ENCODE data around the gene CDH11.
A peak's percentile ranks its signal among the peaks of the same experiment; 100 is the strongest.

Gene CDH11

GRCh38 chr16:65004570-65004969 lies 117.3 kb downstream of the CDH11 start:
- Histone ChIP-seq H3K14ac (ENCODE audit: low read length in 2 of 2) (no peak overlapping the region), H3K36me3 (ENCODE audit: control insufficient read depth in 1 of 2, insufficient read depth in 2 of 2, low read depth in 1 of 2, low read length in 2 of 2) (peaks cover 17 to 90% of the 10 kb centered on the region in 2 experiments), H3K27me3 (ENCODE audit: control insufficient read depth in 1 of 2, insufficient read depth in 1 of 2, low read length in 2 of 2) (no peaks in the 10 kb centered on the region), H2BK12ac (ENCODE audit: low read length in 2 of 2) (peak overlapping the region in 1 of 2 experiments; percentile 32), H2BK5ac (ENCODE audit: low read depth, low read length, poor library complexity, severe bottlenecking) (no peak overlapping the region), H3K4me1 (ENCODE audit: control insufficient read depth, insufficient read depth, low read depth, low read length) (no peaks in the 10 kb centered on the region), H3K4me3 (ENCODE audit: insufficient read depth in 1 of 2, low read depth in 1 of 2, low read length in 2 of 2) (no peak overlapping the region), H3K18ac (ENCODE audit: low read depth in 1 of 2, low read length in 2 of 2) (no peak overlapping the region), H3K79me1 (replicated peaks; ENCODE audit: low read length, poor library complexity, severe bottlenecking) (peaks cover 3% of the 10 kb centered on the region), H3K9me3 (ENCODE audit: control insufficient read depth, low read length) (no peaks in the 10 kb centered on the region), H3K27ac (ENCODE audit: low read length, poor library complexity, severe bottlenecking) (no peak overlapping the region), H3K23ac (ENCODE audit: low read length in 2 of 2) (no peak overlapping the region), H2BK15ac (ENCODE audit: low read depth, poor library complexity, severe bottlenecking) (no peak overlapping the region), H2BK120ac (ENCODE audit: low read depth, low read length) (no peak overlapping the region), H3K4me2 (ENCODE audit: low read length, poor library complexity, severe bottlenecking) (no peak overlapping the region), H3K4ac (ENCODE audit: low read depth in 1 of 2, low read length in 2 of 2) (peak overlapping the region in 1 of 2 experiments; percentile 2), H4K91ac (ENCODE audit: low read length) (peak overlapping the region; percentile 67), H2AK5ac (ENCODE audit: low read length, severe bottlenecking) (no peak overlapping the region), H2AFZ (ENCODE audit: low read depth, low read length) (no peak overlapping the region), H4K8ac (ENCODE audit: low read length) (no peak overlapping the region), H3K9ac (ENCODE audit: low read length) (no peak overlapping the region)
- no peak for DNase-seq
- 98% methylated on average over 16 of the region's 16 CpGs for WGBS

DNA sequence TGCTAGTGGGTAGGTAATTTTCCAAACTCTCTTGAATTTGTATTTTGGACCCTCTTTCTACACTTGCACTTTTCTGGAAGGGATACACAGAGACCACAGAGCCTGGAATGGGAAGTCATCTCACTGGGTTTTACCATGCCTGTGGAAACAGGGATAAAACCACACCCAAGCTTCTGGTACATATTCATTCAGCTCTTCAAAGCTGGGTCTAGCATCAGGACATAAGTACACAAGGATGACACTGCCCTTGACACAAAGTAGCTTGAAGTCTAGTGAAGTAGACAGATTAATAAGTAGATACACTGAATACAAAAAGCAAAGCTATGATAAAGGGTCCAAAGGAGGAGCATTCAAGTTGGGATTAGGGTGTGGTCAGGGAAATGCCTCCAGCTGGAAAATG lies 118.2 kb downstream of the CDH11 start:
- Histone ChIP-seq H3K9ac (ENCODE audit: low read length) (no peak overlapping the region), H2BK12ac (ENCODE audit: low read length in 2 of 2) (no peak overlapping the region), H3K27me3 (ENCODE audit: control insufficient read depth in 1 of 2, insufficient read depth in 1 of 2, low read length in 2 of 2) (no peaks in the 10 kb centered on the region)

DNA sequence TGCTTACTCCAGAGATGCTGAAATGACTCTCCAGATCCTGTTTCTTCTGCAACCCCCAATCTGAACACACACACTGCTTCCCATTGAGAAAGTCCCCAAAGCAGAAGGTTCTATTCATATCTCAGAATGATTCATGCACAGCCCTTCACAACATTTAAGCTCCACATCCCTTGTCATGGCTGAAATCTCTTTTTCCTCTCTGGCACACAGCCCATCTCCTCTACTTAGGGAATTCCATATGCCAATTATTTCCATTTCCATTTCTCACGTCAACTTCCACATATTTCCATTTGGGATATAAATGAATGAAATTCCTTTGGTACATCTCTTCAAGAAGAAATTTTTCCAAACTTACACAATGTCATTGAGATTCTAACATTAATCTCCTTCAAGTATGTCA lies 119.6 kb downstream of the CDH11 start:
- Histone ChIP-seq H3K27ac (ENCODE audit: low read length, poor library complexity, severe bottlenecking) (no peak overlapping the region), H2BK15ac (ENCODE audit: low read depth, poor library complexity, severe bottlenecking) (no peak overlapping the region), H4K91ac (ENCODE audit: low read length) (no peak overlapping the region), H3K4me3 (ENCODE audit: insufficient read depth in 1 of 2, low read depth in 1 of 2, low read length in 2 of 2) (no peak overlapping the region), H3K9ac (ENCODE audit: low read length) (no peak overlapping the region), H3K18ac (ENCODE audit: low read depth in 1 of 2, low read length in 2 of 2) (no peak overlapping the region), H3K9me3 (ENCODE audit: control insufficient read depth, low read length) (no peaks in the 10 kb centered on the region), H2BK120ac (ENCODE audit: low read depth, low read length) (no peak overlapping the region), H4K8ac (ENCODE audit: low read length) (no peak overlapping the region), H2BK12ac (ENCODE audit: low read length in 2 of 2) (no peak overlapping the region), H3K27me3 (ENCODE audit: control insufficient read depth in 1 of 2, insufficient read depth in 1 of 2, low read length in 2 of 2) (no peaks in the 10 kb centered on the region), H3K36me3 (ENCODE audit: control insufficient read depth in 1 of 2, insufficient read depth in 2 of 2, low read depth in 1 of 2, low read length in 2 of 2) (peaks cover 21 to 95% of the 10 kb centered on the region in 2 experiments), H3K4ac (ENCODE audit: low read depth in 1 of 2, low read length in 2 of 2) (no peak overlapping the region), H2AFZ (ENCODE audit: low read depth, low read length) (no peak overlapping the region), H3K79me1 (replicated peaks; ENCODE audit: low read length, poor library complexity, severe bottlenecking) (peaks cover 3% of the 10 kb centered on the region), H2BK5ac (ENCODE audit: low read depth, low read length, poor library complexity, severe bottlenecking) (no peak overlapping the region), H3K14ac (ENCODE audit: low read length in 2 of 2) (no peak overlapping the region), H3K23ac (ENCODE audit: low read length in 2 of 2) (no peak overlapping the region), H3K4me1 (ENCODE audit: control insufficient read depth, insufficient read depth, low read depth, low read length) (no peaks in the 10 kb centered on the region), H2AK5ac (ENCODE audit: low read length, severe bottlenecking) (no peak overlapping the region), H3K4me2 (ENCODE audit: low read length, poor library complexity, severe bottlenecking) (no peak overlapping the region)
- WGBS = no CpG with 5 or more reads among the region's 1 CpG
- DNase-seq = peak; percentile 87

More for the DNA sequence above, 118.2 kb downstream of the CDH11 start:
- Histone ChIP-seq H3K9me3 (ENCODE audit: control insufficient read depth, low read length) (no peaks in the 10 kb centered on the region), H3K4me2 (ENCODE audit: low read length, poor library complexity, severe bottlenecking) (no peak overlapping the region), H4K91ac (ENCODE audit: low read length) (no peak overlapping the region), H3K79me1 (replicated peaks; ENCODE audit: low read length, poor library complexity, severe bottlenecking) (peaks cover 3% of the 10 kb centered on the region), H3K18ac (ENCODE audit: low read depth in 1 of 2, low read length in 2 of 2) (no peak overlapping the region), H2BK15ac (ENCODE audit: low read depth, poor library complexity, severe bottlenecking) (no peak overlapping the region), H2AFZ (ENCODE audit: low read depth, low read length) (no peak overlapping the region), H3K27ac (ENCODE audit: low read length, poor library complexity, severe bottlenecking) (no peak overlapping the region), H3K4me3 (ENCODE audit: insufficient read depth in 1 of 2, low read depth in 1 of 2, low read length in 2 of 2) (no peak overlapping the region), H2BK5ac (ENCODE audit: low read depth, low read length, poor library complexity, severe bottlenecking) (no peak overlapping the region), H3K36me3 (ENCODE audit: control insufficient read depth in 1 of 2, insufficient read depth in 2 of 2, low read depth in 1 of 2, low read length in 2 of 2) (peaks cover 17 to 92% of the 10 kb centered on the region in 2 experiments), H2BK120ac (ENCODE audit: low read depth, low read length) (no peak overlapping the region), H3K4ac (ENCODE audit: low read depth in 1 of 2, low read length in 2 of 2) (no peak overlapping the region), H4K8ac (ENCODE audit: low read length) (no peak overlapping the region), H2AK5ac (ENCODE audit: low read length, severe bottlenecking) (no peak overlapping the region), H3K14ac (ENCODE audit: low read length in 2 of 2) (no peak overlapping the region), H3K4me1 (ENCODE audit: control insufficient read depth, insufficient read depth, low read depth, low read length) (no peaks in the 10 kb centered on the region), H3K23ac (ENCODE audit: low read length in 2 of 2) (no peak overlapping the region)
- no peak for DNase-seq

DNA sequence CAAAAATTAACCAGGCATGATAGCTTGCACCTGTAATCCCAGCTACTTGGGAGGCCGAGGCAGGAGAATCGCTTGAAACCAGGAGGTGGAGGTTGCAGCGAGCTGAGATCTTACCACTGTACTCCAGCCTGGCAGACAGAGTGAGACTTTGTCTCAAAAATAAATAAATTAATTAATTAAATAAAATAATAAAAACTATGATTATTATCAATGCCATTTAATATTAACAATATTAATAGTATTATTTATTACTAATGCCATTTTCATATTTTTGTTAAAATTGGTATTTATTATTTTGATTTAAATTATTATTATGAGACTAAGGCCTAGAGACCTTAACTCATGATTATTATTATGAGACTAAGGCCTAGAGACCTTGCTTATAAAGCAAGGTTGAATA lies 121.2 kb downstream of the CDH11 start:
- no peak overlapping the region for H3K4ac ChIP-seq (ENCODE audit: low read depth in 1 of 2, low read length in 2 of 2)
- H3K14ac ChIP-seq (ENCODE audit: low read length in 2 of 2) = no peak overlapping the region
- H4K8ac ChIP-seq (ENCODE audit: low read length) = no peak overlapping the region
- H4K91ac ChIP-seq (ENCODE audit: low read length) = no peak overlapping the region
- H3K23ac ChIP-seq (ENCODE audit: low read length in 2 of 2) = no peak overlapping the region
- no peaks in the 10 kb centered on the region for H3K79me1 ChIP-seq (replicated peaks; ENCODE audit: low read length, poor library complexity, severe bottlenecking)
- DNase-seq = no peak
- no peaks in the 10 kb centered on the region for H3K4me1 ChIP-seq (ENCODE audit: control insufficient read depth, insufficient read depth, low read depth, low read length)
- no peak overlapping the region for H2BK12ac ChIP-seq (ENCODE audit: low read length in 2 of 2)
- 100% methylated on average over 2 of the region's 3 CpGs for WGBS
- H2BK120ac ChIP-seq (ENCODE audit: low read depth, low read length) = no peak overlapping the region
- H3K4me2 ChIP-seq (ENCODE audit: low read length, poor library complexity, severe bottlenecking) = no peak overlapping the region
- no peak overlapping the region for H3K4me3 ChIP-seq (ENCODE audit: insufficient read depth in 1 of 2, low read depth in 1 of 2, low read length in 2 of 2)
- no peak overlapping the region for H2BK5ac ChIP-seq (ENCODE audit: low read depth, low read length, poor library complexity, severe bottlenecking)
- no peak overlapping the region for H3K9ac ChIP-seq (ENCODE audit: low read length)
- no peaks in the 10 kb centered on the region for H3K9me3 ChIP-seq (ENCODE audit: control insufficient read depth, low read length)
- no peak overlapping the region for H2BK15ac ChIP-seq (ENCODE audit: low read depth, poor library complexity, severe bottlenecking)
- no peak overlapping the region for H2AFZ ChIP-seq (ENCODE audit: low read depth, low read length)
- no peaks in the 10 kb centered on the region for H3K27me3 ChIP-seq (ENCODE audit: control insufficient read depth in 1 of 2, insufficient read depth in 1 of 2, low read length in 2 of 2)
- no peak overlapping the region for H2AK5ac ChIP-seq (ENCODE audit: low read length, severe bottlenecking)
- peaks cover 22 to 93% of the 10 kb centered on the region in 2 experiments for H3K36me3 ChIP-seq (ENCODE audit: control insufficient read depth in 1 of 2, insufficient read depth in 2 of 2, low read depth in 1 of 2, low read length in 2 of 2)
- H3K18ac ChIP-seq (ENCODE audit: low read depth in 1 of 2, low read length in 2 of 2) = peak overlapping the region in 1 of 2 experiments; percentile 8
- no peak overlapping the region for H3K27ac ChIP-seq (ENCODE audit: low read length, poor library complexity, severe bottlenecking)

Data from mesenchymal stem cell (in vitro differentiated cells and primary cell).